GM21447 (cell line): ENCODE measurements around the gene ATP5MC2.
"Not testable (repeated sequence)": the region's sequence is repeated elsewhere in the genome, so short reads cannot be mapped to it uniquely, and the experiment has no call there.

Experiments
- ATAC-seq: cut with Tn5 transposase; IDR thresholded peaks from one replicate; pipeline ENCODE4 v1.9.1; 2021; ENCODE audit not compliant: unreplicated experiment

Gene ATP5MC2

DNA sequence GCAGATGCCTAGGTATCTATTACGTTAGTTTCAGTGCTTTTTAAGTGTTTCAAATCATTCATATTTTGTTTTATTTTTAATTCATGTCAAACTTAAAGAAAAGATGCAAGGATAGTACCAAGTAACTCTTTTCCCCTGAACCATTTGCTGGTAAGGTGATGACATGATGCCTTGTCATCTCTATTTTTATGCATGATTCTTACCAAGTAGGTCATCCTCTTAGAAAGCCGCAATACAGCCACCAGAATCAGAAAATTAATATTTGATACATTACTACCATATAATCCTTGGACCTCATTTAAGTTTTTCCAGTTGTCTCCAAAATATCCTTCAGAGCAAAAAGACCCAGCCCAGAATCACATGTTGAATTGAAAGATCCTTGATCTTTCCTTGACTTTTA is 22.3 kb downstream of the ATP5MC2 start:
- ATAC-seq = no peak

DNA sequence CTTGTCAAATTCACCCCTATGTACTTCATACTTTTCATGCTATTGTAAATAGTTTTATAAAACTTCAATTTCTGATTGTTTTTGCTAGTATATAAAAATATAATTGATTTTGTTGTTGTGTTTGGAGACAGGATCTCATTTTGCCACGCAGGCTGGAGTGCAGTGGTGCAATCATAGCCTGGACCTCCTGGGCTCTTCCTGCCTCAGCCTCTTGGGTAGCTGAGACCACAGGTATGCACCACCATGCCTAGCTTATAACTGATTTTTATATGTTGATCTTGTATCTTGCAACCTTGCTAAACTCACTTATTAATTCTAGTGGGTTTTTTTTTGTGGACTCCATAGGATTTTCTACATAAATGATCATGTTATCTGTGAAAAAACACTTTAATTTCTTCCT is 23.5 kb downstream of the ATP5MC2 start:
- ATAC-seq = no peak

DNA sequence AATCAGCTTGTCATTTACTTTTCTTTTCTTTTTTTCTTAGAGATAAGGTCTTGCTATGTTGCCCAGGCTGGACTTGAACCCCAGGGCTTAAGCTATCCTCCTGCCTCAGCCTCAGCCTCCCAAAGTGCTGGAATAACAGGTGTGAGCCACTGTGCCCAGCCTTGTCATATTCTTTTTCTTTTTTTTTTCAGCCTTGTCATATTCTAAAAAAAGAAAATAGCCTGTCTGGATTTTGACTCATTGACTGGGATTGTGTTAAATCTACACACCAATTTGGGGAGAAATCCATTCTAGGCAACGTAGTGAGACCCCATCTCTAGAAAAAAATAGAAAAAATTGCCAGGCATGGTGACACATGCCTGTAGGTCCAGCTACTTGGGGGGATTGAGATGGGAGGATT is 24.1 kb downstream of the ATP5MC2 start:
- ATAC-seq = no peak

DNA sequence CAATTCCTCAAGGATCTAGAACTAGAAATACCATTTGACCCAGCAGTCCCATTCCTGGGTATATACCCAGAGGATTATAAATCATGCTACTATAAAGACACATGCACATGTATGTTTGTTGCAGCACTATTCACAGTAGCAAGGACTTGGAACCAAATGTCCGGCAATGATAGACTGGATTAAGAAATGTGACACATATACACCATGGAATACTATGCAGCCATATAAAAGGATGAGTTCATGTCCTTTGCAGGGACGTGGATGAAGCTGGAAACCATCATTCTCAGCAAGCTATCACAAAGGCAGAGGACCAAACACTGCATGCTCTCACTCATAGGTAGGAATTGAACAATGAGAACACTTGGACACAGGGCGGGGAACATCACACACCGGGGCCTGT is 29.6 kb downstream of the ATP5MC2 start:
- ATAC-seq = not testable (repeated sequence)

DNA sequence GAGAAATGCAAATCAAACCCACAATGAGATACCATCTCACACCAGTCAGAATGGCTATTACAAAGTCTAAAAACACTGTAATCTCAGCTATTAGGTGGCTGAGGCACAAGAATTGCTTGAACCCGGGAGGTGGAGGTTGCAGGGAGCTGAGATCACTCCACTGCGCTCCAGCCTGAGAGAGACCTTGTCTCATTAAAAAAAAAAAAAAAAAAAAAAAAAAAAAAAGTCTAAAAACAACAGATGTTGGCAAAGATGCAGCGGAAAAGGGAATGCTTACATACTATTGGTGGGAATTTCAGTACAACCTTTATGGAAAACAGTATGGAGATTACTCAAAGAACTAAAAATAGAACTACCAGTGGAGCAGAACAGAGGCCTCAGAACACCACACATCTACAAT is 30.7 kb downstream of the ATP5MC2 start:
- no peak for ATAC-seq

DNA sequence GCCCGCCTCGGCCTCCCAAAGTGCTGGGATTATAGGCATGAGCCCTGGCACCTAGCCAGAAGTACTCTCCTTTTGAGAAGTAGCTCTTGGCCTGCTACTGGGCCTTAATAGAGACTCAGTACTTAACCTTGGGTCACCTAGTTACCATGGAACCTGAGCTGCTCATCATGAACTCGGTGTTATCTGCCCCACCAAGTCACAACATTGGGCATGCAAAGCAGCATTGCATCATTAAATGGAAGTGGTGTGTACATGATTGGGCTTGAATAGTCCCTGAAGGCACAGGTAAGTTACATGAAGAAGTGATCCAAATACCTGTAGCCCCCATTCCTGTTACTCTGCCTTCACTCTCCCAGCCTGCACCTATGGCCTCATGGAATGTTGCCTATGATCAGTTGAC is 31.8 kb downstream of the ATP5MC2 start:
- ATAC-seq = no peak

DNA sequence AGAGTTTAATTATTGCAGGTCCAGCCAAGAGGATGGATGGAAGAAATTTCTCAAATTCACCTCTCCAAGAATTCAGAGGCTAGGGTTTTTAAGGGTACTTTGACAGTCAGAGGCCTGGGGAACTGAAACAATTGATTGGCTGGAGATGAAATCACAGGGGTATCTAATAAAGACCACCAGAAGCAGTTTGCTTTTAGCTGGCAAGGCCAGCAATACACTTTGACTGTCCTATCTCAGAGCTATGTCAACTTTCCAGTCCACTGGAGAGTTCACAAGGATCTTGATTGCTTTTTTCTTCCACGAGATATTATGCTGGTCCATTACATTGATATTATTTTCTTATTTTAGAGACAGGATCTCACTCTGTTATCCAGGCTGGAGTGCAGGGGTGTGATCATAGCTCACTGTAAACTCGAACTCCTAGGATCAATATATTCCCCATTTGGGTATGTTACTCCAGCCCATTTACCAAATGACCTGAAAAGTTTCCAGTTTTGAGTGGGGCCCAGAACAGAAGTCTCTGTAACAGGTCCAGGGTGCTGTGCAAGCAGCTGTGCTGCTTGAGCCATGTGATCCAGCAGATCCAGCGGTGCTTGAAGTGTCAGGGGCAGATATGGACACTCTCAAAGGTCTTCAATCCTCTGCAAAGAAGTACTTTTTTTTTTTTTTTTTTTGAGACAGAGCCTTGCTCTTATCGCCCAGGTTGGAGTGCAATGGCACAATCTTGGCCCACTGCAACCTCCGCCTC is 32.5 kb downstream of the ATP5MC2 start:
- no peak for ATAC-seq

DNA sequence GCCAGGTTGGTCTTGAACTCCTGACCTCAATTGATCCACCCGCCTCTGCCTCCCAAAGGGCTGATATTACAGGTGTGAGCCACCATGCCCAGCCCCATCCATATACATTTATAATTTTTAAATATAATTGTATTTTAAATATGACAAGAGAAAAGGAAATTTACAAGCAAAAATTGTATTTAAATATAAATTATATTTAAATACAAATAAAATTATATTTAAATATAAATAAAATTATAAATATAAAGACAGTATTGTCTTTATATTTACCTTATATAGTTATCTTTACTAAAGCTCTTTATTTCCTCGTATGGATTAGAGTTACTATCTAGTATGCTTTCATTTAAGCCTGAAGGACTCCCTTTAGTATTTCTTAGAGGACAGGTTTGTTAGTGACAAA is 37.8 kb downstream of the ATP5MC2 start:
- ATAC-seq = no peak

DNA sequence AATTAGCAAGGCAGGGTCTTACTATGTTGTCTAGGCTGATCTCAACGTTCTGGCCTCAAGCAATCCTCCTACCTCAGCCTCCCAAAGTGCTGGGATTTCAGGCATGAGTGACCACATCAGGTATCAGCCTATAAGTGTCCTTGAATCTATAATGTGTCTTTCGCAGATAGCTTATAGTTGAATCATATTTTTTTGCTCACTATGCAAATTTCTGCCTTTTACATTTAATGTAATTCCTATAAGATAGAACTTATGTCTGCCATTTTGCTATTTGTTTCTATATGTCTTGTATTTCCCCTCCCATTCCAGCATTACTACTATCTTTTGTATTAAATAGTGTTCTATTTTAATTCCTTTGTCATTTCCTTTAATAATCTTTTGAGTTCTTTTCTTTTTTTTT is 39.2 kb downstream of the ATP5MC2 start:
- no peak for ATAC-seq

DNA sequence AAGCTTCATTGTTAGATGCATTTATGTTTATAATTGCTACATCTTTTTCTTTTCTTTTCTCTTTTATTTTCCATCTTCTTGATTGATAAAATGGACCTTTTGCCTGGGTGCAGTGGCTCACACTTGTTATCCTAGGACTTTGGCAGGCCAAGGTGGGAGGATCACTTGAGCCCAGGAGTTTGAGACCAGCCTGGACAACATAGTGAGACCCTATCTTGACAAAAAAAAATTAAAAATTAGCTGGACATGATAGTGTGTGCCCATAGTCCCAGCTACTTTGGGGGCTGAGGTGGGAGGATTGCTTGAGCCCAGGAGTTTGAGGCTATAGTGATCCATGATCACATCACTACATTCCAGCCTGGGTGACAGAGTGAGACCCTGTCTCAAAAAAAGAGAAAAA is 40.2 kb downstream of the ATP5MC2 start:
- not testable (repeated sequence) for ATAC-seq

DNA sequence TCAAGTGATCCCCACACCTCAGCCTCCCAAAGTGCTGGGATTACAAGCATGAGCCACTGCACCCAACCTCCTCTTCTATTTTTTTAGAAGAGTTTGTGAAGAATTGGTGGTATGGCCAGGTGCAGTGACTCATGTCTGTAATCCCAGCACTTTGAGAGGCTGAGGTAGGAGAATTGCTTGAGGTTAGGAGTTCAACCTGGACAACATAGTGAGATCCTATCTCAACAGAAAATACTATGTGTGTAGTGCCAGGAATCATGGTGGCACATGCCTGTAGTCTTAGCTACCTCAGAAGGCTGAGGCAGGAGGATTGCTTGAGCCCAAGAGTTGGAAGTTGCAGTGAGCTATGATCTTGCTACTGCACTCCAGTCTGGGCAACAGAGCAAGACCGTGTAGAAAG is 44.2 kb downstream of the ATP5MC2 start:
- ATAC-seq = no peak

DNA sequence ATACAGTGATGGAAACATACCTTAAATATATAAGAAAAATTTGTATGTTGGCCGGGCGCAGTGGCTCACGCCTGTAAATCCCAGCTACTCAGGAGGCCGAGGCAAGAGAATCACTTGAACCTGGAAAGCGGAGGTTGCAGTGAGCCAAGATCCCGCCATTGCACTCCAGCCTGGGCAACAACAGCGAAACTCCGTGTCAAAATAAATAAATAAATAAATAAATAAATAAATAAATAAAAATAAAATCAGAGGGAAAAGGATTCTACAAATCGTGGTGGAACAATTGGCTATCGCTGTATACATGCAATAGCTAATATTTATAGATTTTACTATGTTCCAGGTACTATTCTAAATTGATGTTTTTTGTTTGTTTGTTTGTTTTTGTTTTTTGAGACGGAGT is 48.0 kb downstream of the ATP5MC2 start:
- no peak for ATAC-seq

DNA sequence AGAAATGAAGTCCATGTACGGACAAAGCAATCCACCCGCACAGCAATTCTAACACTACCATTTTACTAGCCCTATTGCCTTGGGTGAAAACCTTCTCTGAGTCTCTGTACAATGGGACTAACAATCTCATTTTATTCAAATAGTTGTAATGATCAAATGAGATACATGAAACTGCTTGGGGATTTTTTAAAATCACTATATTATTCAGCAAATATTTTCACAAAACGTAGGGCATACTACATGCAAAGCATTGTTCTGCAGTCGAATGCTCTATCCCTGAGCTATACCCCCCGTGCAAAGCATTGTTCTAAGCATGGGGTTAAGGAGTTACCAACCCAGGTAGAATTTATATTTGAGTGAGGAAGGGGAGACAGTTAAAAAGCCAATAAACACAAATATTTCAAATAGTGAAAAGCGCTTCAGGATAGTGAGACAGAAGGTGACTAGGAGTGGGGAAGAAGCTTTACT is 49.1 kb downstream of the ATP5MC2 start:
- ATAC-seq = peak; percentile 6

DNA sequence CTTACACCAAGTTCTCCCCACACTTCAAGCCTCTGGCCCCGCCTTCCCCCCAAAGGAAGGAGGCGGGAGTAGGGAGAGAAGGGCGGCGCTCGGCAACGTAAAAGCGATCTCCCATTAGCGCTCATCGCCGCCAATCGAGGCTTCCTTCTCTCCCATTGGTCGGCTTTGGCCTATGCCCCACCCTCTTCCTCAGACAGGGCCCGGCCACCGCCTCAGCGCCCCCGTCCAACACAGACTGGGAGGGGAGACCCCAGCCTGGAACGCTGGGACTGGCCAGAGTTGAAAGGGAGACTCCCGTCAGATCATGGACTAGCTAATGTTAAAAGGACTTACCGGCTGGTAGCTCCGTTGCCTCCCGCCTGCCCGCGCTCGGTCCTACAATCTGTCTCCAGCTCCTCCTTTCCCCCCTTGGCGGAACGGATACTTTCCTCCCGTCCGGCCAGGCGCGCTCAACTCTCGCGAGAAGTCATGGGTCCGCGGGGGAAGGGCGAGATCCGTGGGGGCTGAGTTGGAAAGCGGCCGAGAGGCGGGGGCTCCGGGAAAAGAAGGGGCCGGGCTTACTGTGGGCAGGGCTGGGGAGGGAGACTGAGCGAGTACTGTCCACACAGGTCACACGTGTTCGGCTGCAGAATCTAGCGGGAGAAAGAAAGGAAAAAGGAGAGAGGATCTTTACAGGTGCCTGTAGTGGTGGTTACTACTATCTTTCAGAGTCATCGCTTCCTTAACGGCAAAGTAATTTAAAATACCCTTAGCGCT is 49.8 kb downstream of the ATP5MC2 start, which contains the start of gene ATF7:
Gene ATF7 (minus strand): TSS at position 437 of the 756 bp plus-strand sequence. CDS start 25,382 bp downstream, outside the sequence.
- peak; percentile 92 for ATAC-seq

DNA sequence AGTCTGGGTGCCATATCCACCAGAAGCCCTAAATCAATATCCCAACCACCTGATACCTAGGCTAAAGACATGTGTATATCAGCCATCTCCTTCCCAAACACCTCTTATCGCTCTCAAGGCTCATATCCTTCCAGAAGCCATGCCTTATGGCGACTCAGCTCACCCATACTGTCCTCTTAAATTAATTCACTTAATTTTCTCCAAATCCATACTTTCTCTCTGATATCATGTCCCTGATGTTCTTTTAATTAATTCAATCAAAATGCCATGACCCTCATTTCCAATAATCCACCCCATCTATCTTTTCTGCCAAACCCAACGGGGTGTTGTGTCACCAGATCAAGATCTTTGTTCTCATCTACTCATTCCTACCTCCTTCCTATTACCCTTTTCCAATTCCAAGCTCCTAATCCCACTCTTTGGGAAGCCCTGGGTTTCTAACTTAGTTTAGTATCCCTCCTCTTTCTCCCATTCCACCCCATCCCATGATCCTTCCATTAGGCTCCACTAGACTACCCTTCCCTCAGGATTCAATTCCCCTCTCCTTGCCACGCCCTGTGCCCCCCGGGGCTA is 50.4 kb downstream of the ATP5MC2 start:
- ATAC-seq = no peak

DNA sequence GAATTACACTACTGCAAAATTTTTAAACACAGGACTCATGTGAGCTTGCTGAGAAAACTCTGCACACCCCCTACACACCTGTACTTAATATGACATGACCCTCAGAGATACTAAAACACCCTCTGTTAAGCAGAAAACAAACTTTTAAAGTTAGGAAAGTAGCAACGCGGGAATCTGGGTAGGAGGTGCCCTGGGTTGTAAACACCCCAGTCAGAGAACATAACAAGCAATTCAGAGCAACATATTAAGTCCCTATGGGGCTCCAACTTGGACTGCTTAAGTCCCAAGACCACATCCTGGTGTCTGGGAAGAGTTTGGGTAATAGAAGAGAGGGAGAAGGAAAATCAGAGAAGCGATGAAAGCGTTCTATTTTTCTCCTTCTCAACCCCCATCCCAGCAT is 50.9 kb downstream of the ATP5MC2 start:
- no peak for ATAC-seq

DNA sequence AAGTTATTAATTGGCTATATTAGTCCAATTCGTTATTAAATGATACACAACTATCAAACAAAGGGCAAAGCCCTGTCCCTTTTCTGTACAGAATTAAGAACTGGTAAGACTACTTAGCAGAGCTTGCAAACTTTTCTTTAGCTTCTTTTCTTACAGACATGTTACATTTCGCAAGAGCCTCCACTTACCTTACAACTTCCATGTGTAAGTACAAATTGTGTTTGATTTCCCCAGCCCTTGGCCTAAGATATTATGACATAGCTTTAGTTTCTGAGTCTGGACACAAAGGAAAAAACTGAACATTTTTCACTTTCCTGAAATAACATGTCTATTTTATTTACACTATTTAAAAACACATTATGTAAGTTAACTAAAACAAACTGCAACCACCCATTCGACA is 51.4 kb downstream of the ATP5MC2 start:
- no peak for ATAC-seq

DNA sequence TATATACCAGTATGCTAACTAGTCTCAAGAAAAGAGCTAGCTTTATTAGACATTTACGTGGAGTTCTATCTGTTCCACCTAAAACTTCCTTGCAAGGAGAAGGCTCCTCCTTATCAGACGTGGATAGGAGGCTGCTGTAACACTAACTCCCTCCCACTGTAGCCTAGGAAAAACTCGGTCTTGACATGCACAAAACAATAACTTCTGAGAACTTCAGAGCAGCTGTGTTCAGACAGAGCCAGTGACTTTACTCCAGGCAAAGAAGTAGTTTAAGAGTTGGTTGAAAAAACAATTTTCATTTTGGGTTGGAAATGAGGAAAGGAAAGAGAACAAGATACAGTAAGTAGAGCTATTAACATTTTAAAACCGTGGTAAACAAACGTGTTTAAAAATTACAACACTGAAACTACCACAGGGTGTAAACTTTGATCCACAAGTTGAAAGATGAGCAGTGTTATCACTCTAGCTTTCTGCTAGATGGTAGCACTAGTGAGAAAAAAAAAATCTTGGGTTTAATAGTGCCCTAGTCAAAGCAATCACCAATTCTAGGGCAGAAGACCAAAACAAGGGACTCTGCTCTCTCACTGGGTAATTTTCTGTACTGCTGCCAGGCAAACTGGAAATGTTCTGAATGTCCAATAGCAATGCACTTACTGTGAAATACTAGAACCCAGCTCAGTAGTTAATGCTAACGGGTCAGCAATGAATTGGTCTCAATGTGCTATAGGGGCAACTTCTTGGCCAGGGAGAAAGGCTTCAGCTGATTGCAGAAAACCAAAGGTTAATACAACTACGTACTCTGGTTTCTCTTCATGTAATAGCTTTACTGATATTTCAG is 52.1 kb downstream of the ATP5MC2 start:
- no peak for ATAC-seq

DNA sequence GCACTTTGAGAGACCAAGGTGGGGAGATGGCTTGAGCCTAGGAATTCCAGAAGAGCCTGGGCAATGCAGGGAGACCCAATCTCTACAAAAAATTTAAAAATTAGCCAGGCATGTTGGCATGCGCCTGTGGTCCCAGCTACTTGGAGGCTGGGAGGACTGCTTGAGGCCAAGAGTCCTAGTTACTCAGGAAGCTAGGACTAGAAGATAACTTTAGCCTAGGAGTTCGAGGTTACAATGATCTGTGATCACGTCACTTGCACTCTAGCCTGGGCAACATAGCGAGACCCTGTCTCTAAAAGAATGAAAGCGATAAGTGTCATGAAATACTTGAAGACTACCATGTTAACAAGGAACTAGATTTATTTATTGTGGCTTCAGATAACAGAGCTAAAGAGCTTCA is 53.2 kb downstream of the ATP5MC2 start:
- ATAC-seq = no peak

DNA sequence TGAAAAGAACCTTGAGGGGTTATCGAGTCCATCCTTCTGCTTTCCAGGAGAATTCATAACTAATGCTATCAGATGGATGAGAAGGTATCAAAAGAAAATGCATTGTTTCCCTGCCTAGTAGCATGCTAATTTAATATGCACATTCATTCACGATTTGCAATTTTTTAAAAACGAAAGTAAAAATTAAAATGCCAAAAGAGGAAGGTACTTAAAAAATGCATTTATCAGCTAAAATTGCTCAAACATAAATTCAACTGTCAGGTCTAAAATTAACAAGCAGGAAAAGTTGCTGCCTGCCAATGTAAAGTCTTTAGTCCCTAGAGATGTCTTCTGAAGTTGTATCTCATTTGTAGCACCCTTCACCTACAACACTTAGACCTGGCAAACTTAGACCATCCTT is 57.6 kb downstream of the ATP5MC2 start:
- no peak for ATAC-seq

DNA sequence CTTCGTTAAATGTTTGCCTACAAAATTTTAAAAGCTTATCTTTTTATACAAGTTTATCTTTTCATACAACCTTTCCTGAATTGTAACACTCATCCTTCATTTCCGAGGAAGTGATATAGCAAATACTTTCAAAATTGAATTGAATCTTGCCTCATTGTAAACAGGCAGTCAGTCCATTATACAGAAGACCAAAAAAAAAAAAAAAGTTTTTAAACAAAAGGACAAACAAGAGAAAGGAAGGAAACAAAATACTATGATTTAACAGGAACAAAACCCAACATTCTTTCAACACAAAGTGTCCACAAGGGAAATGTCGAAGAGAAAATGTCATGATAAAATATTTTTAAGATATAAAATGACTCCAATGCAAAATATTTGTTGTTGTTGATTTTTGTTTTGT is 58.2 kb downstream of the ATP5MC2 start:
- no peak for ATAC-seq
